Measurements from ENCODE around the gene DACT2. TPM values are rescaled to one million over a fixed set of nuclear protein-coding genes. Genes with fewer than 3 reads are reported as not detected.

Gene DACT2
- total RNA-seq, 1 experiment from 2014 or later = not detected

DNA sequence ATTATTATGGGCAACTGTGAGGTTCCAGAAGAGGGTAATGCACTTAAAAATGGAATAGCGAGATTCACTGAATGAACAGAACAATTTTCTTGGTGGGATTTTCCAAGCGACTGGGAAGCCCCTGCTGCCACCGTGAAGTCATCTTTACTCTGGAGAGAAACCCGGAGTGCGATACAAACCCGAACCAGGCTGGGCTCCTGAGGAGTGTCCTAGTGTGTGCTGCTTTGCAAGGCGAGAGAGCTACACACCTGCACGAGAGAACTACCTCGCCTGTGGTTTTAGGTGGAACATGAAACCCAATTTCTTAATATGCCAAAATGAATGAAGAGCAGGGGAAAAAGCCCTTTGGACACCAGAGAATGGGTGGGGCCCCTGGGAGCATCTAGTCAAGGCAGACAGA is 33.5 kb upstream of the DACT2 start:
- H3K4me3 ChIP-seq (replicated peaks in 1 of 2; ENCODE audit: low read depth in 1 of 2, low read length in 2 of 2) = no peak overlapping the region
- ATAC-seq = no peak
- H3K4me2 ChIP-seq (ENCODE audit: low read length) = no peak overlapping the region
- H3K4me1 ChIP-seq (ENCODE audit: control insufficient read depth in 1 of 2, insufficient read depth in 2 of 2, low read length in 2 of 2) = no peaks in the 10 kb centered on the region; a peak in 1 of 4 replicates
- no peak for TF ChIP-seq EZH2 (IDR thresholded peaks at IDR 0.05)
- no peak for TF ChIP-seq SRF (IDR thresholded peaks at IDR 0.05; ENCODE audit: low read depth)
- no peak for TF ChIP-seq FOSL1 (IDR thresholded peaks at IDR 0.05; ENCODE audit: low read depth)
- TF ChIP-seq TCF7L2 (IDR thresholded peaks at IDR 0.05; ENCODE audit: borderline replicate concordance, extremely low read depth, insufficient read depth, insufficient read length) = no peak
- no peak for TF ChIP-seq ZNF274 (IDR thresholded peaks at IDR 0.05; ENCODE audit: low read depth, low read length)
- TF ChIP-seq, protein P1, sequence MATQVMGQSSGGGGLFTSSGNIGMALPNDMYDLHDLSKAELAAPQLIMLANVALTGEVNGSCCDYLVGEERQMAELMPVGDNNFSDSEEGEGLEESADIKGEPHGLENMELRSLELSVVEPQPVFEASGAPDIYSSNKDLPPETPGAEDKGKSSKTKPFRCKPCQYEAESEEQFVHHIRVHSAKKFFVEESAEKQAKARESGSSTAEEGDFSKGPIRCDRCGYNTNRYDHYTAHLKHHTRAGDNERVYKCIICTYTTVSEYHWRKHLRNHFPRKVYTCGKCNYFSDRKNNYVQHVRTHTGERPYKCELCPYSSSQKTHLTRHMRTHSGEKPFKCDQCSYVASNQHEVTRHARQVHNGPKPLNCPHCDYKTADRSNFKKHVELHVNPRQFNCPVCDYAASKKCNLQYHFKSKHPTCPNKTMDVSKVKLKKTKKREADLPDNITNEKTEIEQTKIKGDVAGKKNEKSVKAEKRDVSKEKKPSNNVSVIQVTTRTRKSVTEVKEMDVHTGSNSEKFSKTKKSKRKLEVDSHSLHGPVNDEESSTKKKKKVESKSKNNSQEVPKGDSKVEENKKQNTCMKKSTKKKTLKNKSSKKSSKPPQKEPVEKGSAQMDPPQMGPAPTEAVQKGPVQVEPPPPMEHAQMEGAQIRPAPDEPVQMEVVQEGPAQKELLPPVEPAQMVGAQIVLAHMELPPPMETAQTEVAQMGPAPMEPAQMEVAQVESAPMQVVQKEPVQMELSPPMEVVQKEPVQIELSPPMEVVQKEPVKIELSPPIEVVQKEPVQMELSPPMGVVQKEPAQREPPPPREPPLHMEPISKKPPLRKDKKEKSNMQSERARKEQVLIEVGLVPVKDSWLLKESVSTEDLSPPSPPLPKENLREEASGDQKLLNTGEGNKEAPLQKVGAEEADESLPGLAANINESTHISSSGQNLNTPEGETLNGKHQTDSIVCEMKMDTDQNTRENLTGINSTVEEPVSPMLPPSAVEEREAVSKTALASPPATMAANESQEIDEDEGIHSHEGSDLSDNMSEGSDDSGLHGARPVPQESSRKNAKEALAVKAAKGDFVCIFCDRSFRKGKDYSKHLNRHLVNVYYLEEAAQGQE (IDR thresholded peaks at IDR 0.05; ENCODE audit: low read depth) = no peak
- no peak for TF ChIP-seq SP1 (IDR thresholded peaks at IDR 0.05; ENCODE audit: low read depth)
- H3K27ac ChIP-seq (ENCODE audit: low read depth, low read length) = no peak overlapping the region
- no peaks in the 10 kb centered on the region for H3K9me2 ChIP-seq (ENCODE audit: insufficient read depth)
- H3K9ac ChIP-seq (ENCODE audit: low read length) = no peak overlapping the region
- DNase-seq (ENCODE audit: low read depth, low spot score) = no peak
- ChIA-PET CTCF (no interaction called here), RAD21 (ENCODE audit: low non-redundant PET in 1 of 2, low total read pairs in 2 of 2, uncharacterized antibody in 2 of 2, unreplicated experiment in 2 of 2) (no interaction called here), POLR2A (no interaction called here)
- H3K27me3 ChIP-seq (ENCODE audit: insufficient read depth, low read length) = no peaks in the 10 kb centered on the region
- BruUV-seq (replicated peaks) = no TSS peak
- H2AFZ ChIP-seq (ENCODE audit: low read depth, low read length, poor library complexity, severe bottlenecking) = no peak overlapping the region
- H3K36me3 ChIP-seq (ENCODE audit: control insufficient read depth in 1 of 2, insufficient read depth in 2 of 2, low read length in 2 of 2) = no peaks in the 10 kb centered on the region
- H4K20me1 ChIP-seq (ENCODE audit: insufficient read depth) = no peaks in the 10 kb centered on the region
- H3K9me3 ChIP-seq (ENCODE audit: control insufficient read depth in 1 of 2, insufficient read depth in 1 of 2, low read depth in 1 of 2, low read length in 2 of 2) = no peaks in the 10 kb centered on the region
- H3K79me2 ChIP-seq (ENCODE audit: insufficient read depth, low read length) = no peaks in the 10 kb centered on the region
- intact Hi-C loops (cut with micrococcal nuclease) = no loop called here

- no peaks in the 10 kb centered on the region for H4K20me1 ChIP-seq (ENCODE audit: insufficient read depth)
- H3K4me2 ChIP-seq (ENCODE audit: low read length) = no peak overlapping the region
- no peaks in the 10 kb centered on the region; a peak in 1 of 4 replicates for H3K4me1 ChIP-seq (ENCODE audit: control insufficient read depth in 1 of 2, insufficient read depth in 2 of 2, low read length in 2 of 2)
- no peaks in the 10 kb centered on the region for H3K9me2 ChIP-seq (ENCODE audit: insufficient read depth)
- no peak overlapping the region for H2AFZ ChIP-seq (ENCODE audit: low read depth, low read length, poor library complexity, severe bottlenecking)
- no TSS peak for BruUV-seq (replicated peaks)
- H3K36me3 ChIP-seq (ENCODE audit: control insufficient read depth in 1 of 2, insufficient read depth in 2 of 2, low read length in 2 of 2) = no peaks in the 10 kb centered on the region
- ATAC-seq = no peak
- CTCF ChIA-PET = no interaction called here
- H3K9me3 ChIP-seq (ENCODE audit: control insufficient read depth in 1 of 2, insufficient read depth in 1 of 2, low read depth in 1 of 2, low read length in 2 of 2) = no peaks in the 10 kb centered on the region
- H3K9ac ChIP-seq (ENCODE audit: low read length) = no peak overlapping the region
- intact Hi-C loops (cut with micrococcal nuclease) = no loop called here
- no peak overlapping the region for H3K4me3 ChIP-seq (replicated peaks in 1 of 2; ENCODE audit: low read depth in 1 of 2, low read length in 2 of 2)
- POLR2A ChIA-PET = no interaction called here
- H3K79me2 ChIP-seq (ENCODE audit: insufficient read depth, low read length) = no peaks in the 10 kb centered on the region
- DNase-seq (ENCODE audit: low read depth, low spot score) = no peak
- H3K27me3 ChIP-seq (ENCODE audit: insufficient read depth, low read length) = no peaks in the 10 kb centered on the region
- RAD21 ChIA-PET (ENCODE audit: low non-redundant PET in 1 of 2, low total read pairs in 2 of 2, uncharacterized antibody in 2 of 2, unreplicated experiment in 2 of 2) = no interaction called here
- no peak overlapping the region for H3K27ac ChIP-seq (ENCODE audit: low read depth, low read length)
- TF ChIP-seq ELF1 (IDR thresholded peaks at IDR 0.05; ENCODE audit: borderline replicate concordance, low read depth) (no peak), EZH2phosphoT487 (IDR thresholded peaks at IDR 0.05; ENCODE audit: borderline replicate concordance) (no peak), ATF3 (IDR thresholded peaks at IDR 0.05) (no peak), TCF7L2 (IDR thresholded peaks at IDR 0.05; ENCODE audit: borderline replicate concordance, extremely low read depth, insufficient read depth, insufficient read length) (no peak), CBX3 (IDR thresholded peaks at IDR 0.05; ENCODE audit: low read depth) (no peak)
- TF ChIP-seq, protein P1 (IDR thresholded peaks at IDR 0.05; ENCODE audit: low read depth) = no peak
Observed at GRCh38 chr6:168352096-168352495, 32.5 kb upstream of the DACT2 start.

Measured in HCT116 (cell line).